IPS-20b (cell line): ENCODE measurements around the gene HAGHL.
"Not testable (repeated sequence)": the region's sequence is repeated elsewhere in the genome, so short reads cannot be mapped to it uniquely, and the experiment has no call there.

Experiments used
- H3K27ac ChIP-seq: one replicate; pipeline ENCODE4 v1.5.1; 2013; ENCODE audit warnings: low read length
- H3K27me3 ChIP-seq: 2 replicates; pipeline ENCODE4 v1.6.1; 2013; ENCODE audit warnings: mild to moderate bottlenecking, low read length, inconsistent platforms; ENCODE audit not compliant: insufficient read depth
- H3K36me3 ChIP-seq: 2 replicates; pipeline ENCODE4 v1.6.1; 2013; ENCODE audit warnings: low read depth, mild to moderate bottlenecking, inconsistent platforms, low read length, moderate library complexity; ENCODE audit not compliant: insufficient read depth
- H3K4me1 ChIP-seq: 2 replicates; pipeline ENCODE4 v1.6.1; 2013; ENCODE audit warnings: mild to moderate bottlenecking, control low read depth, inconsistent platforms, low read length, moderate library complexity; ENCODE audit not compliant: insufficient read depth
- H3K4me3 ChIP-seq: 2 replicates; pipeline ENCODE4 v1.5.1; 2013; ENCODE audit warnings: mild to moderate bottlenecking, low read length, inconsistent platforms
- H3K9ac ChIP-seq: 2 replicates; pipeline ENCODE4 v1.6.1; 2013; ENCODE audit warnings: low read depth, mild to moderate bottlenecking, inconsistent platforms, low read length, moderate library complexity
- H3K9me3 ChIP-seq: 2 replicates; pipeline ENCODE4 v1.6.1; 2013; ENCODE audit warnings: mild to moderate bottlenecking, low read depth, low read length, inconsistent platforms; ENCODE audit not compliant: insufficient read depth

HAGHL gene

GRCh38 chr16:747978-748746 is 21.3 kb downstream of the HAGHL start:
- no peaks in the 10 kb centered on the region for H3K27me3 ChIP-seq

DNA sequence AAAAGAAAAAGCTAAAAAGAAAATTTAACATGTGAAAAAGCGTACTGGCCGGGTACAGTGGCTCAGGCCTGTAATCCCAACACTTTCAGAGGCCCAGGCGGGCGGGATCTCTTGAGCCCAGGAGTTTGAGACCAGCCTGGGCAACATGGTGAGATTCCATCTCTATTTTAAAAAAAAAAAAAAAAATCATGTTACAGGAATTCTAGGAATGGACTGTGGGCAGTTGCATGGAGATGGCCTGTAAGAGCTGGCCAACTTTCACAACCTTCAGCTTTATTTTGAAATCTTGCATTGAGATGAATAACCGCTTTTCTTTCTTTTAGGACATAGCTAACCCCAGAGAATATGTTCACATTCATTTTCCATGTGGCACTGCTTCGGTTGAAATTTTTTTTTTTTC is 22.1 kb downstream of the HAGHL start:
- Histone ChIP-seq H3K4me1 (peaks cover 10% of the 10 kb centered on the region; the same call in 1 of the 2 replicates), H3K4me3 (no peak overlapping the region), H3K9ac (no peak overlapping the region), H3K36me3 (no peaks in the 10 kb centered on the region), H3K27ac (no peak overlapping the region), H3K9me3 (no peaks in the 10 kb centered on the region), H3K27me3 (no peaks in the 10 kb centered on the region)

More at GRCh38 chr16:747978-748746, 21.3 kb downstream of the HAGHL start:
- Histone ChIP-seq H3K9ac (no peak overlapping the region), H3K36me3 (no peaks in the 10 kb centered on the region), H3K4me1 (peaks cover 10% of the 10 kb centered on the region; the same call in 1 of the 2 replicates), H3K27ac (no peak overlapping the region), H3K4me3 (no peak overlapping the region), H3K9me3 (no peaks in the 10 kb centered on the region)

DNA sequence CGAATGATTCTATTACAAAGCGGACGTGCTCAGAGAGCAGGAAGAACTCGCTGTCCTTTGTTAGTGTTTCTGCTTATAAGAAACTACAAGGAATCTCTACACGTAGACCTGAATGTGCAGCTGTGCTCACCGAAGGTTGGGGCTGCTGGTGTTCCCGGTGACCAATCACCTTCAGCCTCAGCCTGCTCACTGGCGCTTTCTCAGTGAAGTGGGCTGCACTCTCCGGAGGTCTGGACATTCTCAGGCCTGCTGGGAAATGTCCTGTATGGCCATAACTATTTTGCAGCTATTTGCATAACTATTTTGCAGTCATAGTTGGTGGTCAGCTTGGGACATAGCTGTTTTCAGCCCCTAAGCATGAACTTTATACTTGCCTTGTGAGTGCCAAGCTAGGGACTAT is 23.6 kb downstream of the HAGHL start:
- no peak overlapping the region for H3K27ac ChIP-seq
- no peaks in the 10 kb centered on the region for H3K9me3 ChIP-seq
- no peaks in the 10 kb centered on the region for H3K36me3 ChIP-seq
- H3K9ac ChIP-seq: no peak overlapping the region
- peaks cover 10% of the 10 kb centered on the region; the same call in 1 of the 2 replicates for H3K4me1 ChIP-seq
- no peaks in the 10 kb centered on the region for H3K27me3 ChIP-seq
- H3K4me3 ChIP-seq: no peak overlapping the region

GRCh38 chr16:751152-752006 is 24.5 kb downstream of the HAGHL start:
- no peaks in the 10 kb centered on the region for H3K36me3 ChIP-seq
- H3K4me1 ChIP-seq: peaks cover 10% of the 10 kb centered on the region; the same call in 1 of the 2 replicates
- H3K9ac ChIP-seq: no peak overlapping the region
- H3K27ac ChIP-seq: no peak overlapping the region
- peak overlapping the region; percentile 24; the same call in 1 of the 2 replicates for H3K4me3 ChIP-seq
- H3K9me3 ChIP-seq: no peaks in the 10 kb centered on the region
- H3K27me3 ChIP-seq: no peaks in the 10 kb centered on the region

GRCh38 chr16:752007-752312 is 25.1 kb downstream of the HAGHL start:
- H3K4me1 ChIP-seq: peaks cover 10% of the 10 kb centered on the region; the same call in 1 of the 2 replicates
- H3K36me3 ChIP-seq: no peaks in the 10 kb centered on the region
- H3K9me3 ChIP-seq: no peaks in the 10 kb centered on the region; the same call in 1 of the 2 replicates
- H3K27me3 ChIP-seq: no peaks in the 10 kb centered on the region
- H3K27ac ChIP-seq: no peak overlapping the region
- H3K4me3 ChIP-seq: peak overlapping the region; percentile 24; the same call in 1 of the 2 replicates
- H3K9ac ChIP-seq: no peak overlapping the region

- not testable (repeated sequence) for H3K27ac ChIP-seq, H3K9me3 ChIP-seq, H3K27me3 ChIP-seq, H3K36me3 ChIP-seq, H3K4me1 ChIP-seq, H3K4me3 ChIP-seq, H3K9ac ChIP-seq
Observed at GRCh38 chr16:754121-754607, 27.3 kb downstream of the HAGHL start.

GRCh38 chr16:754656-755055 is 27.8 kb downstream of the HAGHL start:
- Histone ChIP-seq H3K27ac (no peak overlapping the region), H3K9me3 (no peaks in the 10 kb centered on the region; the same call in 1 of the 2 replicates), H3K36me3 (no peaks in the 10 kb centered on the region), H3K4me3 (no peak overlapping the region), H3K9ac (no peak overlapping the region), H3K4me1 (peaks cover 10% of the 10 kb centered on the region; the same call in 1 of the 2 replicates), H3K27me3 (no peaks in the 10 kb centered on the region)

GRCh38 chr16:756428-756827 is 29.5 kb downstream of the HAGHL start:
- H3K36me3 ChIP-seq: no peaks in the 10 kb centered on the region
- H3K9me3 ChIP-seq: no peaks in the 10 kb centered on the region; the same call in 1 of the 2 replicates
- H3K27me3 ChIP-seq: no peaks in the 10 kb centered on the region
- no peak overlapping the region for H3K27ac ChIP-seq
- H3K4me3 ChIP-seq: no peak overlapping the region
- H3K4me1 ChIP-seq: peaks cover 9% of the 10 kb centered on the region; the same call in 1 of the 2 replicates
- no peak overlapping the region for H3K9ac ChIP-seq

DNA sequence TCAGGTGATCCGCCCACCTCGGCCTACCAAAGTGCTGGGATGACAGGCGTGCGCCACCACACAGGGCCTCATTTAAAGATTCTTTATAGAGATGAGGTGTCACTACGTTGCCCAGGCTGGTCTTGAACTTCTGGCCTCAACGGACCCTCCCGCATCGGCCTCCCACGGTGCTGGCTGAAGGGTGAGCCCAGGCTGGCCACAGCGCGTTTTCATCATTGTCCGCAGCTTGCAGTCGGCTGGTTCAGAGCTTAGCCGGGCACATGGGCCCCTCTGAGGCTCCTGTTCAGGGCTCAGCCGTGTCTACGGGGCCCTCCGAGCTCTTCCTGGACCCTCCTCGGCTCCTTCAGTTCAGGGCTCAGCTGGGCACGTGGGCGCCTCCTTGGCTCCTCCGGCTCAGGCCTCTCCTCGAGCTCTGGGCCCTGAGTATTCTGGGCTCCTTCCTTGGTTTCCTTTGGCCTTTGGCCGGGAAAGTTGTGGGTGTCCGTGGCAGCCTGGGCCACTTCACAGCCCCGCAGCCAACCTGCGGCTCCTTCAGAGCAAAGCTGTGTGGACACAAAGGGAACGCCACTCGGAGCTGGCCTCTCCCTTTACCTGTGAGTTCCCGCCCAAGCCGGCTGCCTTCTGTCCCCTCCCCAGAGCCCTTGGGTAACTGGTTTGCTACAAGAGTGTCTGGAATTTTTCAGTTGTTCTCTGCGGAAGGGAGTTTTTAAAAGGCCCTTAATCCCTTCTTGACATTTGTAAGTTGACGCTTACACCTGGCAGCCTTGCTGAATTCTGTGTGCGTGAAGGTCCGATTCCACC is 32.4 kb downstream of the HAGHL start:
- H3K4me3 ChIP-seq: no peak overlapping the region
- H3K4me1 ChIP-seq: no peaks in the 10 kb centered on the region
- H3K27me3 ChIP-seq: no peaks in the 10 kb centered on the region
- H3K27ac ChIP-seq: no peak overlapping the region
- H3K9me3 ChIP-seq: no peaks in the 10 kb centered on the region; the same call in 1 of the 2 replicates
- no peaks in the 10 kb centered on the region for H3K36me3 ChIP-seq
- no peak overlapping the region for H3K9ac ChIP-seq

DNA sequence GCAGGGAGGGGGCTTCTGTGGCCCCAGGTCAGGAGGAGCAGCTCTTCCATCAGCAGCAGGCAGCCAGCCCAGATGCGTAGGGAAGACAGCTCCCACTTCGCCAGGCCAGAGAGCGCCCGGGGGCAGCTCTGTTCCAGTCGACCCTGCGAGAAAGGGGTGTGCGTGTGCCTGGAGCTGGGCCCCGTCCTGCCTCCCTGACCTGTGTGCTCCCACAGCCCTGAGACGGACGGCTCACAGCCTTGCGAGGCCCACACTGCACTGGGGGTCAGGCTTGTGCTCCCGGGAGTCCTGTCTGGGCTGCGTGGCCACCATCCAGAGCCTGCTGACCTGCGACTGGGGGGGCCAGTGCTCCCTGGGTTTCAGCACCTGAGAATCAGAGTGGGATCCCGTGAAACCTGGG is 33.2 kb downstream of the HAGHL start:
- no peak overlapping the region for H3K27ac ChIP-seq
- no peaks in the 10 kb centered on the region for H3K36me3 ChIP-seq
- no peak overlapping the region for H3K9ac ChIP-seq

More for the DNA sequence above, 33.2 kb downstream of the HAGHL start:
- no peaks in the 10 kb centered on the region; the same call in 1 of the 2 replicates for H3K9me3 ChIP-seq
- H3K4me3 ChIP-seq: no peak overlapping the region
- H3K27me3 ChIP-seq: no peaks in the 10 kb centered on the region
- H3K4me1 ChIP-seq: no peaks in the 10 kb centered on the region
